GM21447 (cell line): Measurements from ENCODE around the gene CBX5.
A peak's percentile ranks its signal among the peaks of the same experiment; 100 is the strongest.
"Not testable (repeated sequence)": the region's sequence is repeated elsewhere in the genome, so short reads cannot be mapped to it uniquely, and the experiment has no call there.

ENCODE experiments used
- ATAC-seq: cut with Tn5 transposase; IDR thresholded peaks from one replicate; pipeline ENCODE4 v1.9.1; 2021; ENCODE audit not compliant: unreplicated experiment

Gene CBX5

DNA sequence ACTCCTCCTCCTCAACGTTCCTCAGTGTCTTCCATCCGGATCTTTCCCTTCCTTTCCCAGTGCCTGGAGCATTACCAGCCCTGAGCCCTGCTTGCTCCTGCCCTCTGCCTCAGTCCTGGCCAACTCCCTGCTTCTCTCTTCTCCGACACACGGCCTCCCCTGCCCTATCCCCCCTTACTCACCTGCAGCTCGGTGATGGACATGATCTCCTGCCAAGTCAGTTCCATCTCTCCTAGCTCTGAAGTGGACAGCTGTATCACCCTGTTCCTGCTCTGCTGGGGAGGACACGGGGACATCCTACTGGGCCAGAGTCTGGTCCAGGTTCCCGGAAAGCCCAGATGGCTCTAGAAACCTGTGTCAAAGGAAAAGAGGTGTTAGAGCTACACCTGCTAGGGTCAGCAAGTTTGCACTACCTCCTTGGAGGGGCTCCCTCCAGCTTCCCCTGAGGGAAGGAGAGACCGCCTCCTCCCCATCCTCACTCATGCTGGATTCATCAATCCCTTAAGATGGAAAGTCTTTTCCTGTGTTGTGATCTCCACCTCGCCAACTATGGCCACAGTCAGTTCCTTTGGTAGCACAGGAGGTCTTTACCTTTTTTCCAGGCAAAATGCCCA is 15.1 kb upstream of the CBX5 start:
- no peak for ATAC-seq

DNA sequence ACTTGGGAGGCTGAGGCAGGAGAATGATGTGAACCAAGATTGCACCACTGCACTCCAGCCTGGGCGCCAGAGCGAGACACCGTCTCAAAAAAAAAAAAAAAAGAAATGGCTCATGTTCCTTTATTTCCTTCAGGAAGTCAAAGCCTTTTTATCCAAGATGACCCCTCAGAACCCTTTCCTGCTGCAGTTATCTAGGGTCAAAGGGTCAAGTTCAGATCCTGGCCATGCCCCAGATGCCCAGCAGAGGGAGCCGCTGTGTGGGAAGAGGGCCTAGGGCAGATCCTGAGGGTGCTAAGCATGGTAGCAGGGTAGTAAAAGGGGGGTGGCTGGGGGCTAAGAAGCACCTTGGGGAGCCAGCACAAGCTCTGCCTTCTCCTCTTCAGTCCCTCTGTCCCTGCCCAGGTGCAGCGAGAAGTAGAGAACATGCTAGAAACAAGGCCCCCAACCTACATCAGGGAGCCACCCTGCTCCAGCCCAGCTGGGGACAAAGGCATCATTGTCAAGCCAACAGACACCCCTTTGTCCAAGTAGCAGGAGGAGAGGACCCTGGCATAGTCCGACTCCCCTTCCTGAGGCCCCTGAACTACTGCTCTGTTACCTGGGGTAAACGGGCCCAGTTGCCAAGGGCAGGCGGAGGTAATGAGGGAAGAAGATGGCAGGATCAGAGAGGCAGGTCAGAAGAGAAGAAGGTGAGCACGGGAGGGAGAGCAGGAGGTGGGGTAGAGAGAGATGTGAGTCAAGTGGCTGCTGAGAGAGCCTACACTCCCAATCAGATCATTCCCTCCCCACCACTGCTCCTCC is 14.4 kb upstream of the CBX5 start:
- peak; percentile 58 for ATAC-seq

DNA sequence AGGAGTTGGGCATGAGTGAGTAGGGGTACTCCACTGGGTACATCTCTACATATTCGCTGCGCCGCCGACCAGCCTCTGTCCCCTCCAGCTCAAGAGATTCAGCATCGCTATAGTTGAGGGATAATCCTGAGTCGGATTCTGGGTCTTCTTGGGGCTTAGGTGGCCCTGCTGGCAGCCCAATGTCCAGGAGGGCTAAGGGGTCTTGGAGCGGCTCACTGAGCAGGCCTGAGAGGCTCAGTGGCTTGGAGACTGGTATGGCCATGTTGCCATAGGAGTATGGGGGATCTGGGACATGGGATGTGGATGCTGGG is 13.0 kb upstream of the CBX5 start:
- ATAC-seq = no peak

DNA sequence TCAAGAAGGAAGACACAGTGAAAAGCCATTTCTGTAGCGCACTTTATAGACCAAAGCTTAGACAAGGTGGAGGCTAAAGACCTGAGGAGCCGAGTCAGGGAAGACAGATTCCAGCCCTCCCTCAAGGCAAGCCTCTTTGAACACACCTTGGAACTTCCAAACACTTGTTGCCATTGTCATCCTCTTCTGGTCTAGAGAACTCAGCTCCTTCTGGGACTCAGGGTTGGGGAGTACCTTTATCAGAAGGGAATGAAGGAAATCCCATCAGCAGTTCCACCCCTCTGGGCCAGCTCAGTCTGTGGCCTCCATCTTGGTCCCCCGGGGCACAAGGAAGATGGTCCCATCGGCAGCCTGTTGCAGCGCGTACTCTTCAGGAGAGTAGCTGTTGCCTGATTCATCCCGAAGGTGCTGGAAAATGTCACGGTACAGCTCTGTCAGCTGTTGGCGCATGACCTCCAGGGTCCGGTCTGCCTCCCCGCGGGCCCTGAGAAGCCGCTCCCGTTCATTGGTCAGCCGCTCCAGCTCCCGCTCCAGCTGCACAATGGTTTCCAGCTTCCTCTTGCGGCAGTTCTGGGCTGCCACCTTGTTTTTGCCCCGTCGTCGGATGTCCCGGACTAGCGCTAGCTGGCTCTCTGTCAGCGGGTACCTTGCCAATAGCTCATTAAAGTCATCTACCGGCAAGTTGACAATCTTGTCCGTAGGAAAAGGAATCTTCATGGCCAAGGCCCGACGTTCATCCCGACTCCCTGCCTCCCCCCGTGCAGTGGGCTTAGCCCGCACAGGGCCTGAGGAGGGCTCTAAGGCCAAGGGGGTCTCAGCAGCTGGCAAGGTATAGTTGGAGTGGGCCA is 12.4 kb upstream of the CBX5 start:
- no peak for ATAC-seq

DNA sequence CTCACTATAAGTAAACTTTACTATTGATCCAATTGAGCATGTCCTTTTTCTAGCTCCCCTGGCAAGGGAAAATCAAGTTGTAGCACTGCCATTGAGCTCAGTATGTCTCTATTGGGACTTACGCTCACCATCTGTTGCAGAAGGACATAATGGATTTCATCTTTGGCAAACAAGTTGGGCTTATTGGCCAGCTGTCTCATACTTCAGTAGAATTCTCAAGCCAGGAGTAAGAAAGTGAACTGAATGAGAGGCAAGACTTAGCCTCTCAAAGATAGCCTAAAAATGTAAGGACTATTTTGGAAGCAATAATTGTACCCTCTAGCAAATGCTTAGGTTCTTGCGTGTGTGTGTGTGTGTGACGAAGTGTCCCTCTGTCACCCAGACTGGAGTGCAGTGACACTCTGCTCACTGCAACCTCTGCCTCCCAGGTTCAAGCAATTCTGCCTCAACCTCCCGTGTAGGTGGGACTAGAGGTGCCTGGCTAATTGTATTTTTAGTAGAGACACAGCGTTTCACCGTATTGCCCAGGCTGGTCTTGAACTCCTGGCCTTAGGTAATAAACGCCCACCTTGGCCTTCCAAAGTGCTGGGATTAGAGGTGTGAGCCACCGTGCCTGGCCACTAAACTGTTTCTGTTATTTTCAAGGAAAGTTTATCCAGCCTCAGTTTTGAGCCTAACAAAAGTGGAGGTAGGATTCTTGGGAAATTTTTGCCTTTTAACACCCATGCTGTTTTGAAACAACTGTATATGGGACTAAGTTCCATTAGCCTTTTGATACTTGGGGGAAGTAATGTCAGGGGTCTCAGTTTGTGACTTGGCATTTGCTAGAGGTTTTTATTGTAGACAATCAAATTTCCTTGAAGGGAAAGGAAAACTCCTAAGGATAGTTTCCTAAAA is 7.6 kb upstream of the CBX5 start:
- no peak for ATAC-seq

DNA sequence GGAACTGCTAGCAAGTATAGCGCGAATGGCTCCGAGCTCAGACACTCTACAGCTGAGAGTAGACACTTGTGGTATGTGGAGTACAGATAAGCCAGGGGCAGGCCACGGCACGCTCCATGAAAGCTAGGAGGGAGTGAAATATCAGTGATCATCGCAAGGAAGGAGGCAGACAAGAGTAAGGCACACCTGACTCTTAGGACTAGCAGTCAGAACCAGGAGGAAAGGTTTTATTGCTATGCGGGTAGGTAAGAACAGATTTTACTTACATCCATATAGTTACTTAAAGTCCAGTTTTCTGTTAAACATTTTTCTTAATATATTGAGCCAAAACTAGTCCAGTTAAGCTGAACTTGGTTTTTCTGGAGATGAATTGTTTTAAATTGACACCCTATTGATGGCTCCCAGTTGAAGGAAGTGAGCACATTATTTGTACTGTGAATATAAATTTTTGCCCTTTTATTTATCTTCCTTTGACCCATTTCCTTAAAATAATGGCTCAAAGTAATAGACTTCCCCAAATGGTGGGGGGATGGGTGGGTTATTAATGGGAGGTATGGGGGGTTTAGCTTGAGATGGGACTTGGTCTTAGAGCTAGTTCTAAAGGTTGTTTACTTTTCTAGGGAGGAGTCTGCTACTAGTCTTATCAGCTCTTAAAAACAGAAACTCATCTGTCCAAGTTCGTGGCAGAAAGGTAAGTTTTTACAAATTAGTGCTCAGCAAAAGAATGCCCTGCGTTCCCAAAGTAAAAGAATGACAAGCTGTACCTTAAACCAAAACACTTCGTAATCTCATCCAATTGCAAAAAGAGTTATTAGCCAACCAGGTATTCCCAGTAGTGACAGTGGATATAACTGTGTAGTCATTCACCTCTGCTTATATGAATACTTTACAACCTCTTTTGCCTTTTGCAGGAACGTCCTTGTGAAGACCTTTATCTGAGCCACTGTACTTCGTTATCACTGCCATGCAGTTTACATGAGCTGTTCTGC is 6.4 kb upstream of the CBX5 start:
- ATAC-seq = no peak

DNA sequence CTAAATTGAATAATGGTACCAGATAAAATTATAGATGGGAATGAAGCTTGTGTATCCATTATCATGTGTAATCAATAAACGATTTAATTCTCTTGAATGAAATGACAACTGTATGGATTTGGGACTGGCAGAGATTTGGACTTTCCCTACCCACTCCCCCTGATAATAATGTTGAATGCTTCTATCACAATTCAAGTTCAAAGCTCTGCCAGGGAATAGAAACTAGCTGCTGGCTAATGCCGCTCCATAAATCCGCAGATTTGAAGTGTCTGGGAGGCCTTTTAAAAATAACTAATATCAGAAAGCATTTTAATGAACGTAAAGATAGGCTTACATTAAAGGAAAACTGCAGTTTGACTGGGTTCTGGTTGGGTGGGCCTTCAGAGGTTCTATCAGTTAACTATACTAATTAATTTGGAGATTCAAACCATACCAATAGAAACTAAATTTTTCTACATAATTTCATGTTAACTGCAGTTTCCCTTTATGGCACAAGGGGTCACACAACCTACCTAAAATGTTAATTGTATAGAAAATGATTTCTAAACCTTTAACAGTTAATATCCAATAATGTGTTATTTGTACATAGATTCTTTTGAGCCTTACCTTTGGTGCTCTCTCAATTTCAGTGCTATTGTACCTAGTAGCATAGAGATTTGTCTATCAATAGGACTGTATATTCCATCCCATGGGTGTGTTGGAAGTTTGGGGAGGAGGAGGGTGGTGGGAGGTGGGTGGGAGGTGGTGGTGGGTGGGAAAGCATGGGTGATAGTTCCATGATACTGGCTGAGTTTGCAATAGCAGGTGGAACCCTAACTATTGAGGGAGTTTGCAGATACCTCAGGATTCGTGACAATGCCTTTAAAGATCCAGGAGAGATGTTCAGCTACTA is 5.5 kb upstream of the CBX5 start:
- no peak for ATAC-seq

DNA sequence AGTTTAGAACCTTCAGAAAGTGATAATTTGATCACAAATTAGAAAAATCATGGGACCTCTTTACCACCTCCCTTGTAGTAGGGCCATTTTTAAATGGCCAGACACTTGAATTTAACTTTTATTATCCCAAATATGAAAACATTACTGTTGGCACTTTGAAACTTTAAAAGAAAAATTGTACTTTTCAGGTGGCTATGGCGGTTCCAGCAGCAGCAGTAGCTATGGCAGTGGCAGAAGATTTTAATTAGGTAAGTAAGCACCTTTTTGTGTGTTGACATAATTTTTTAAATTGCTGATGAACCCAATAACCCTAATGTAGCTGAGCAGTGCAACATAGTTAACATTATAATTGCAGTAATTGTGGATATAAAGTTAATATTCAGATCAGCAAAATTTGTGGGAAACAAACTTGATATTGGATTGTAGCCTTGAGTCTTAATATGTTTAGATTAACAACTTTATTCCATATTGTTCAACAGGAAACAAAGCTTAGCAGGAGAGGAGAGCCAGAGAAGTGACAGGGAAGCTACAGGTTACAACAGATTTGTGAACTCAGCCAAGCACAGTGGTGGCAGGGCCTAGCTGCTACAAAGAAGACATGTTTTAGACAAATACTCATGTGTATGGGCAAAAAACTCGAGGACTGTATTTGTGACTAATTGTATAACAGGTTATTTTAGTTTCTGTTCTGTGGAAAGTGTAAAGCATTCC is 4.3 kb upstream of the CBX5 start:
- ATAC-seq = not testable (repeated sequence)

DNA sequence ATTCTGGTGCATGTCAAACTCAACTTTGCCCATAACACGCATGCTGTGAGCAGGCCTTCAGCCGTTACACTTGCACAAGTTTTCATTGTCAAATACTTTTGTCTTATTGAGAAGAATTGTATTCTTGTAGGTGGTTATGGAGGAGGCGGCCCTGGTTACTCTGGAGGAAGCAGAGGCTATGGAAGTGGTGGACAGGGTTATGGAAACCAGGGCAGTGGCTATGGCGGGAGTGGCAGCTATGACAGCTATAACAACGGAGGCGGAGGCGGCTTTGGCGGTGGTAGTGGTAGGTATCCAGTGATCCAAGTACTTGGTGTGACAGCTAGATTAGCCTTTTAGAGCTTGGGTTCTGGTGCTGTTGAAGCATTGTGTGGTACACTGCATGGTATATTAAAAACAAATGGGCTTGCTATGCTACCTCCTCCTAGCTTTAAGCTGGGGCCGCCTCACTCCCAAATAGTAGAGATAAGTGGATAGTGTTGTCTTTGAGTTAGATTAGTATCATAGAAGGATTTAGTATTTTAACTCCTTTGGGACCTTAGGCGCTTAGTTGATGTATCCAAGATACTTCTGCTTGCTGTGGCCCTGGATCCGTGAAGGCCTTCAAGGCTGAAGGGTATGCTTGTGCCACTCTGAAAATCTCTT is 3.1 kb upstream of the CBX5 start:
- ATAC-seq = no peak

DNA sequence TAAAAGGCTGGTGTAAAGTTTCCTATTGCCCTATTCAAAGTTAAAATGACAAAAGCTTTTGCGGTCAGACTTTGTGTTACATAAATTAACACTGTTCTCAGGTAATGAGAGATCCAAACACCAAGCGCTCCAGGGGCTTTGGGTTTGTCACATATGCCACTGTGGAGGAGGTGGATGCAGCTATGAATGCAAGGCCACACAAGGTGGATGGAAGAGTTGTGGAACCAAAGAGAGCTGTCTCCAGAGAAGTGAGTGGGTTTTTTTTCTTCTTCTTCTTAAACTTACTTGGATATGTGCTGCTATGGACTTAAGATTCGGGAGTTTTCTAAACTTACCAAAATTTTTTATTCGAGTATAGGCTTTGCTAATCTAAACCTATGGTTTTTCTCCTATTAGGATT is 1.8 kb upstream of the CBX5 start:
- ATAC-seq = not testable (repeated sequence)

DNA sequence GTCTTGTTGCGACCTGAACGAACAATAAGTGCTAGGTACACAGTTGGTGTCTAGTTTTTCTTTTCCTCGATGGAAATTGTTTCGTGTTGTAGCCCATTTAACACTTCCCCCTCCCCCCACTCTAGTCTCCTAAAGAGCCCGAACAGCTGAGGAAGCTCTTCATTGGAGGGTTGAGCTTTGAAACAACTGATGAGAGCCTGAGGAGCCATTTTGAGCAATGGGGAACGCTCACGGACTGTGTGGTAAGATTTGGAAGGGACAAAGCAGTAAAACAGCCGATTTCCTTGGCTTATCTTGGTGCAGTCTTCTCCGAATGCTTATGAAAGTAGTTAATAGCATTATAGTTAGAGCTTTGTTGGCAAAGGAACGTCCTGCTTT is 1.3 kb upstream of the CBX5 start:
- ATAC-seq = not testable (repeated sequence)

DNA sequence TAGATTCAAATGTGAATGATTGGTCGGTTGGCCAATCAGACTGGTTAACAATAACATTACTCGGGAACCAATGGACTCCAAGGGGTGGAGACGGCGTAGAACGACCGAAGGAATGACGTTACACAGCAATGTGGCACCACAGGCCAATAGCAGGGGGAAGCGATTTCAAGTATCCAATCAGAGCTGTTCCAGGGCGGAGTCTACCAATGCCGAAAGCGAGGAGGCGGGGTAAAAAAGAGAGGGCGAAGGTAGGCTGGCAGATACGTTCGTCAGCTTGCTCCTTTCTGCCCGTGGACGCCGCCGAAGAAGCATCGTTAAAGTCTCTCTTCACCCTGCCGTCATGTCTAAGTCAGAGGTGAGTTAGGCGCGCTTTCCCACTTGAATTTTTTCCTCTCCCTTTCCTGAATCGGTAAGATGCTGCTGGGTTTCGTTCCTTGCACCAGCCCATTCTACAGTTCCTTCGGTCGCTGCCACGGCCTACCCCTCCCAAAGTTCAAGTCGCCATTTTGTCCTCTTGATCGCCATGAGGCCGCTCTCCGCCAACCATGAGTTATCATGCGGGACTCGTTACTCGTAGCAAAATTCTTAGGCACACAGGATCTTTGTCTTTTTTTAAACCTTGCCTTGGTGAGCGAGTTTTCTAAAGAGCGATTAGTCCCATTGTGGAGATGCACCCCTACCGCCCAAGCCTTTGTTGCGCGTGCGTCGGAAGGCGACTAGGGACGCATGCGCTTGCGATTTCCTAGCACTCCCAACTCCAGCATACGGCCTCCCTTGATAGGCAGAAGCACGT is 742 bp upstream of the CBX5 start, which contains the start of gene HNRNPA1:
HNRNPA1 (plus strand) TSS at position 259 of the 793 bp plus-strand sequence; CDS start at position 341, 82 bp downstream.
- peak; percentile 87 for ATAC-seq

DNA sequence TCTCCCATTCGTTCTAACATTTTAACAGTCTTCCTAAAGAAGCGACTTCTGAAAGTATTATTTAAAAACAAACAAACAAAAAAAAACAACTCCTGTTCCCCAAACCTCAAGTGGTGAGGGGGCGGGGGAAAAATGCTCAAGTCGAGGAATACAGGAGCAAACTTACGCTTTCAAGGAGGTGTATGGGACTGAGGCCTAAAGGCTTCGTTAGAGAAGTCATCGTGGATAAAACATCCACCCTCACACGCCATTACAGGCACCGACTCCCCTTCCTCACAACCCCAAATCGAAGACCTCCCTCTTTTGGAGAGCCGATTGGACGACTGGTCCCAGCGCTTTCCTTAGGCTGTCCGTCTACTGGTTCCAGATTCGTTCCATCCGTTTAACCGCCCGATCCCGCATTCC is 693 bp downstream of the CBX5 start:
- ATAC-seq = no peak

DNA sequence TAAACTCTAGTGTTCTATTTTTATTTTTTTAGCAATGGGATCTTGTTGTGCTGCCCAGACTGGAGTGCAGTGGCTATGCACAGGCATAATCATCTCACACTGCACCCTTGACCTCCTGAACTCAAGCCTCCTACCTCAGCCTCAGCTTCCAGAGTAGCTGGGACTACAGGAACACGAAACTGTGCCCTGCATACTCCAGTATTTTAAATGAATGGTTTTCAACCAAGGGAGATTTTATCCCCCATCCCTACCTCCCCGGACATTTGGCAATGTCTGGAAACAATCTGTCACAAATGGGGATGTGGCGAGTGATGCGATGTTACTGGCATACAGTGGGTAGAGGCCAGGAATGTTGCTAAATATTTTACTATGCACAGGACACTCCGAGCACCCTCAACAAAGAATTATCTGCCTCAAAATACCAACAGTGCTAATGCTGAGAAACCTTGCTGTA is 2.1 kb downstream of the CBX5 start:
- ATAC-seq = no peak

DNA sequence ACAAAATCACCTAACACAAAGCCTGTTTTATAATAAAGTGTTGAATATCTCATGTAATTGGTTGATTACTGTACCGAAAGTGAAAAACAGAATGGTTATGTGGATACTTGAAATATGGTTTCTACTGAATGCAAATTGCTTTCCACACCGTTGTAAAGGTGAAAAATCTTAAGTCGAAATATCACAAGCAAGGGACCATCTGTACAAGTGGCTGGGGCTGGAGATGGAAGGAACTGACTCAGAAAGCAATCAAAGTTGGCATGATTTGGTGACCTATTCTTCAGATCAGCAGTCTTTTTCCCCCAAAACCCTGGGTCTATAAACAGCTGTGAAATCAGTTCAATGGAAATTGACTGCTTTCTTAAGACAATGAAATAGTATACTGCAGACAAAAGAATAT is 3.6 kb downstream of the CBX5 start:
- no peak for ATAC-seq

DNA sequence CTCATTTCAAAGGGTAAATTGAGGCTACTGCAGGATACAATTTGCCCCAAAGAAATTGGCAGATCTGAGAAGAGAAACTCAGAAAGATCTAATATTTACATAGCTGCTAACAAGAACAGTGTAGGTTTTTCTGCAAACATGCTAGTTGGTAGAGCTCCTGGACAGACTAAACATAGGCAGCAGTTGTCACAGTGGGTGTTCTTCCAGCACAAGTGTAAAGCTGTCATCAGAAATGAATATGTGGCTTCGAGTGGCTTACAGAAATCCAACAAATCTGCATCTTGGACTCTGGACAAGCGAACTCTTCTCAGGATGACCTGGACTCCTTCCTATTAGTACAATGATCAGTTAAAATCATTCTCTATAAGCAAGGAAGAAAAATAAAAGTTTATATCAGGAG is 5.9 kb downstream of the CBX5 start:
- no peak for ATAC-seq

DNA sequence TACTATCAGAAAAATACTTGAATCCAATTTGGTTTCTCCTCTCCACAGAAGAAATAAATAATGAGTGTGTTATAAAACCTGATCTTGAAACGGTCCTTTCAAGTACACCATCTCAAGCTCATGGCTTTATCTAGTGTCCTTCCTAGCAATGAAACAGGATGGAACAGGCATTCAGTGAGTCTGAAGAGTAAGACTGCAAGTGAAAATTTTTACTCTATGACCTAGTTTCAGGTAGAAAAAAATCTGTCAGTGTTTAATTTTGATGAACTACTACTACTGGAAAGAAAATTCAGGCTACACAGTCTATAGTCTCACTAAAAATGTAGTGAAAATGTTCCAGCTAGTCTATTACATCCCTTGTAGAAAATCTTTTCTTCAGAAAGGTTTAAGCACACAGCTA is 7.7 kb downstream of the CBX5 start:
- ATAC-seq = no peak
